GM21526 (cell line): Measurements from ENCODE around the gene ITIH5.

Experiments used
- ATAC-seq: cut with Tn5 transposase; IDR thresholded peaks from one replicate; pipeline ENCODE4 v1.9.1; 2021; ENCODE audit warnings: moderate library complexity; ENCODE audit not compliant: unreplicated experiment, low FRiP score

The ITIH5 gene

GRCh38 chr10:7558036-7558435 lies 108.7 kb downstream of the ITIH5 start:
- ATAC-seq: no peak

GRCh38 chr10:7553531-7553930 lies 113.2 kb downstream of the ITIH5 start:
- no peak for ATAC-seq

- ATAC-seq: no peak
Measured at GRCh38 chr10:7551950-7552716, 114.6 kb downstream of the ITIH5 start.

GRCh38 chr10:7551289-7551688 lies 115.5 kb downstream of the ITIH5 start:
- ATAC-seq: no peak

DNA sequence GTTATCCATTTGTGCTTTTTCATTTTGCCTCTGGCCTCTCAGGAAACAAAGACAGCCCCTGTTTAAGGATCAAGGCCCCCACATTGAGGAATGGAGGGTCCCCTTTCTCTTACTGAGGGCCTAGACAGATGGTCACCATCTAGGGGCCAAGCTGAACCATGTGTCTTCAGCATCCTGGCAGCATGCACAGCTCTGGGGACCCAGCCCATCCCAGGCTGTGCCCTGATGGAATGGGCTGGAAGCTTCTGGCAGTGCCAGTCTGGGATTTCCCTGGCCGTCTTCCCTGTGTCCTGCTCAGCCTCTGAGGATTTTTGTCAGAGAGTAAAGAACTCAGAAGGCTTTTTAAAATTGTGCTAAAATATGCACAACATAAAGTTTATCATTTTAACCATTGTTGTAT lies 116.8 kb downstream of the ITIH5 start:
- no peak for ATAC-seq

DNA sequence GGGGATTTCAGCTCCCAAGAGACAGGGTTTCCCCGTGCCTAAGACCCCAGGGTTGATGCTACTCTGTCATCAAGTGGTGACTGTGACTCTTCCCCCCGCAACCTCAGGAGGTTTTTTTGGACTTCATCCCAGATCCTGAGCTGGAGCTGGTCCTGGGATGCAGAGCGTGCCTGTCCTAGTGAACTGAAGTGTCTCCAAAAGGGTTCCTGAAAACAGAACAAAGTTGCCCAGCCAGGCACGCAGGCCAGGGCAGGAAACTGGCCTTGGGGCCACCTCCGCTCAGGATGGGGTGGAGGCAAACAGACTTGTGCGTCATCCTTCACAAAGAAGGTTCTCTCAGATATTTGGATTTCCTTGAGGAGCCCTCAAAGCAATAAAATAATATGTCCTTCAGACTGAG lies 118.9 kb downstream of the ITIH5 start:
- ATAC-seq: no peak

GRCh38 chr10:7547206-7547605 lies 119.6 kb downstream of the ITIH5 start:
- no peak for ATAC-seq

DNA sequence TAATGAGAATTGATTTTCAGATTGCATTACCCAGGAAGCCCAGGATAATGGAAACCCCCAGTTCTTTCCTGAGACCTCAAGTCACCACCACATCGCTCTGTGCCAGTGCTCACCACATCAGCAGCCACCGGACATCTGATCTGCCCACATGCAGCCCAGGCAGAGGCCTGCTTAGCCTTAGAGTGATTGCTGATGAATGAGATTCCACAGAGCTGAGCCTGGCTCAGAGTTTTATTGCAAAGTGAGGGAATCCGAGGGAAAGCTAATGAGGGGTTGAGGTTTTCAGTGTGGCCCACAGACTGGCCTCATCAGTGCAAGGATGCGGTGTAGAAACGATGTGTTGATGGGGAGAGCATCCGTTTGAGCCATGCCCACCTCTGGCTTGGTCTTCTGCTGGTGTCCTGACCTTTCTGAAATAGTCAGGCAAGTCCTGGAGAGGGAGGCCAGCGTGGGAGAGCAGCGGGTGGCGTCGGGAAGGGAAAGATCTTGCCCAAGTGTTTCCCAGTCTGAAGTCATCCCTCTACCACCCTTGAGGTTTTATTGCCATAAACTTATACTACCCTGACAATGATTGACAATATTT lies 120.3 kb downstream of the ITIH5 start:
- no peak for ATAC-seq

- ATAC-seq: no peak
Measured at GRCh38 chr10:7545792-7546191, 121.0 kb downstream of the ITIH5 start.

DNA sequence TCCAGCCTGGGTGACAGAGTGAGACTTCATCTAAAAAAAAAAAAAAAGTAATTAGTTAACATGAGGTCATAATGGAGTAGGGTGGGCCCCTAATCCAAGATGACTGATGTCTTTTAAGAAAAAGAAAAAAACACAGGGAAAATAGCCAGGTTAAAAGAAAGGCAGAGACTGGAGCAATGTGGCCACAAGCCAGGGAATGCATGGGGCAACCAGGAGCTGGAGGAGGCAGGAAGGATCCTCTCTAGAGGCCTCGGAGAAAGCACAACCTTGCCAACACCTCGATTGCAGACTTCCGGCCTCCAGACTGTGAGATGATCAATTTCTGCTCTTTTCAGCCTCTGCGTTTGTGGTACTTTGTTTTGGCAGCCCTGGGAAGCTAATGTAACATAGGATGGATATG lies 121.5 kb downstream of the ITIH5 start:
- no peak for ATAC-seq

- no peak for ATAC-seq
Measured at GRCh38 chr10:7544203-7544602, 122.6 kb downstream of the ITIH5 start.

- no peak for ATAC-seq
Measured at GRCh38 chr10:7542189-7542914, 124.4 kb downstream of the ITIH5 start.

DNA sequence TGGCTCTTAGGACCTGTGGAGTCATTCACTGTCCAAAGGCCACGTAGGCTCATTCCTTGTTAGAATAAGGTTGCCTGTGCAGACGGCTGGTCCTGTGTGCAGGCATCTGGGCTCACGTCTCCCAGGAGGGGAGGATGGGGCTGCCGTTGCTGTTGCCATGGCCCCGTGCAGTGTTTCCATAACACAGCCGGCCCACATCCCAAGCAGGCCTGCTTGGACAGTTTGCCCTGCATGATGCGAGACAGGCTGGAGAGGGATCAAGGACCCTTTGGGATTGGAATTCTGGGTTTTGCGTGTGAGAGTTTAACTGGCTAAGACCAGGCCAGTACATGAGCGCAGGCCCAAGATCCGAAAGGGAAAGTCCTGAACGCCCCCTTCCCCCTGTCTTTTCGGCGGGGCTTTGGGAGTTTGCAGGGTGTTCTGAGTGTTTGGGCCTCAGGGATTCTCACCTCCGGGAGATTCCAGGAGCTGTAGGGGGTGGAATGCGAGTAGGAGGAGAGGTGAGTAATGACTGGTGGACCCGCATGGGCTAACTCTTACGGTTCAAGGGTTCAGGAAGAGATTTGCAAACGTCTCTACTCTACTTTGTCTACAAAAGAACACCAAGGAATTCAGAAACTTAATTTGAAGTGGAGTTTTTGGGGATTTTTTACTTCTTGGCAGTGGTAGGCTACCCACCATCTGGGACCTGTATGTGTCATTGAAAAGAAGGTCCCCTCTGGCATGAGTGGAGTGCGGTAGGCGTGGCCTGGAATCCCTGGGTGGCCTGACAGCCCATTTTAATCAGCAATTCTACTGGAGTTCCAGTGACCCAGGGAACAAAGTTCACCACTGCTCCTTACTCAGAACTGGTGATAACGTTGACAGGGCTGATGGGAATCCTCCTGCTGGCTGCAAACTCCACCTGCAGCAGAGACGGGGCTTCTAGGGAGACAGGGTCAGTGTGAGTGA lies 125.4 kb downstream of the ITIH5 start:
- no peak for ATAC-seq

GRCh38 chr10:7538970-7539654 lies 127.7 kb downstream of the ITIH5 start:
- no peak for ATAC-seq

DNA sequence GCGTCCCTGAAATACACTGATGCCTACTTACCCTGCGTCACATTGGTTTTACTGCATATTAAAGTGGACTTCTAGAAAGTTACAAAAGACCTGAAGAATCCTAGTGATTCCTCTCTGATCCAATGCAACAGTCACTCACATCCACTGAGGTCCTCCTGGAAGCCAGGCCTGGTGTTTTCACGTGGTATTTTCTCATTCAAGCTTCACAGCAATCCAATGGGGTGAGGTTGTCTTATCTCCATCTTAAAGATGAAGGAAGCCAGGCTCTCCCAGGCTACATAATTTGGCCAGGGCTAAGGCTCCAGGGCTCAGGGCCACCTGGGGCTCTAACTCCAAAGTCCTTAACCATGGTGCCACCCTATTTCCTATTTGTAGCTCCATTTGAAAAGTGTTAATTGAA lies 129.6 kb downstream of the ITIH5 start:
- ATAC-seq: no peak

DNA sequence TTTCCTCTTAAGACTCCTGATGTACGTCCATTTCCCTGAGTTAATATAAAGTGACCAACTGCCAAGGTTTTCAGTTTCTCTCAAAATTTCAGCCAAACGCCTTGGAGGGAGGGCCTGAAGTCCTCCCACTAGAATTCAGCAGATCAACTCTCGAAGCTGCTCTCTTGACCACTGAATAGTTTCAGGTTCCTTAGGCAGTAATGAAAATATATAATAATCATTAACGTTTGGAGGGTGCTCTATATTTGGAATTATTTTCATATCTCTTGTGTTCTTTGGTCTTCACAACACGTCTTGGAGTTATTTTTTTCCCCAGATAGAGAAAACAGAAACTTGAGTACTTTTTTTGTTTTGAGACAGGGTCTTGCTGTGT lies 132.3 kb downstream of the ITIH5 start:
- no peak for ATAC-seq

DNA sequence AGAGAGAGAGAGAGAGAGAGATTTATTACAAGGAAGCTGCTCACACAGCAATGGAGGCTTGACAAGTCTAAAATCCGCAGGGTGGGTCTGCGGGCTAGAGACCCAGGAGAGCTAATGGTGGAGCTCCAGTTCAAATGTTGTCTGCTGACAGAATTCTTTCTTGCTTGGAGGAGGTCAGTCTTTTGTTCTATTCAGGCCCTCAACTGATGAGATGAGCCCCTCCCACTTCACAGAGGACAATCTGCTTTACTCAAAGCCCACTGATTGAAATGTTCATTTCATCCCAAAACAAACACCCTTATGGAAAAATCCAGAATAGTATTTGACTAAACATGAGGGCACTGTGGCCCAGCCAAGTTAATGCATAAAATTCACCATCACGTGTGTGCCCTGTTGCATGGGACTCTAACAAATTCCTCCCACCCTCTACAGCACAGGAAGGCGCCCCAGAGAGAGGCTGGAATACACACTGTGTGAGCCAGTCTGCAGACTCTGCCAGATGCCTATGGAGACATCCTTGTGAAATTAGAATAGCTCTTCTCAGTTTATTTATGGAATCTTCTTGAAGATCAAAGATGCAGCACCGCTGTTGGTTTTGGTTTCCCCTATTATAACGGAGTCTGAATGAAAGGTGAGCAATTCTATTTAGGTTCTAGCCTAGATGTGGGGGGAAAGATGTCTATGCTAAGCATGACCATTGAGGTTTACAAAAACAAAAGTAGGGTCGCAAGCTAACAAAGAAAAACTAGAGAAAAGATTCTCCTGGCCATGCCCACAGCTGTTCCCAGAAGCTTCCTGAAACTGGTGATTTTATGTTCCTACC lies 132.9 kb downstream of the ITIH5 start:
- ATAC-seq: no peak

GRCh38 chr10:7532723-7533498 lies 133.9 kb downstream of the ITIH5 start:
- ATAC-seq: no peak

DNA sequence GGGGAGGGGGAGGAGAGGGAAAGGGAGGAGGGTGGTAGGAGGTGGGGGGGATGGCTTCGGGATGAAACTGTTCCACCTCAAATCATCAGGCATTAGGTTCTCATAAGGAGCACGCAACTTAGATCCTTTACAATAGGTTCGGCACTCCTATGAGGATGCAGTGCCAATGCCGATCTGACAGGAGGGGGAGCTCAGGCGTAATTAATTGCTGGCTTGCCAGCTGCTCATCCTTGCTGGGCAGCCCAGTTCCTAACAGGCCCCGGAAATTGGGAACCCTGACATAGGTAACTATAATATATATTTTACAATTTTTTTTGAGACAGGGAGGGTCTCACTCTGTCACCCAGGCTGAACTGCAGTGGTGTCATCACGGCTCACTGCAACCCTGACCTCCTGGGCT lies 137.1 kb downstream of the ITIH5 start:
- ATAC-seq: no peak
